ENCODE data around the gene ITIH3. TPM values are rescaled to one million over a fixed set of nuclear protein-coding genes. Genes with fewer than 3 reads are reported as not detected.

Gene ITIH3
- total and polyA plus RNA-seq, 9 donors, result 0.35 to 2.9 (median 1.2) TPM

DNA sequence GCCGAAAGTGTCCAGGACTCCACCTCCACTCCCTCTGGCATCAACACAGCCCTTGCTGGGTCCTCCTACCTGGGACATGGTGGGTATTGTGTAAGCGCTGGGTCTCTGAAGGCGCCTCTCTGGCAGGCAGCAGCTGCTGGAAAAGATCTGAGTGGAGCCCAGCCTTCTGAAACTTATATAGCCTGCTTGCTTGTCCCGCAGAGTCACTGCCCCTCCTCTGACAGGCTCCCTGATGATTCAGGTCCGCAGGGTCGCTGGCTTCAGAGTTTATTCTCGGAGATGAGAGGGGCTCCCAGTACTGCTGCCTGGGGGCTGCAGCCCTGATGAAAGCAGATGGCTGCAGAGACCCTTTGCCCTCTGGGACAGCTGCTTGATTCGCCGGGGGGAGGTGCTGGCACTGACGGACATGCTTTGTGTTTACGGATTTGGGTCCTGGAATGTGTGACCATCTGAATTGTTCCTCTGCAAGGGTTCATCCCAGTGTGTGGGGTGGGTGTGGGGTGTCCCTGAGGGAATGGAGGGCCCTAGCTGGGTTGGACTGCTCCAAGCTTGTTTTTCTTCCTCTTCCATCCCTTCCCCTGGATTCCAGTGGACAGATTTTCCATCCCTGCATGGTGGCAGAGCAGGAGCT lies 40.4 kb downstream of the ITIH3 start, which contains the start of gene MUSTN1:
Gene MUSTN1 (minus strand): TSS at position 149 of the 631 bp plus-strand sequence. CDS start 71 bp downstream, at position 78.
- H3K27ac ChIP-seq (ENCODE audit: low read length), result peak within 1 kb of the TSS; percentile 92
- H3K4me3 ChIP-seq (ENCODE audit: low read length), result peak within 1 kb of the TSS; percentile 63
- H3K9me3 ChIP-seq (replicated peaks; ENCODE audit: control insufficient read depth, low read depth, low read length), result no peaks in the 10 kb centered on the region
- no peaks in the 10 kb centered on the region for H3K27me3 ChIP-seq (ENCODE audit: control insufficient read depth, insufficient read depth, low read length)
- 10% methylated on average over 9 of the region's 11 CpGs for WGBS (ENCODE audit: insufficient coverage)
- H3K36me3 ChIP-seq (ENCODE audit: control insufficient read depth, insufficient read depth, low read length), result peaks cover 16% of the 10 kb centered on the region
- peaks cover 74% of the 10 kb centered on the region for H3K4me1 ChIP-seq (ENCODE audit: control insufficient read depth, insufficient read depth, low read length)
- DNase-seq, result peak; percentile 83

DNA sequence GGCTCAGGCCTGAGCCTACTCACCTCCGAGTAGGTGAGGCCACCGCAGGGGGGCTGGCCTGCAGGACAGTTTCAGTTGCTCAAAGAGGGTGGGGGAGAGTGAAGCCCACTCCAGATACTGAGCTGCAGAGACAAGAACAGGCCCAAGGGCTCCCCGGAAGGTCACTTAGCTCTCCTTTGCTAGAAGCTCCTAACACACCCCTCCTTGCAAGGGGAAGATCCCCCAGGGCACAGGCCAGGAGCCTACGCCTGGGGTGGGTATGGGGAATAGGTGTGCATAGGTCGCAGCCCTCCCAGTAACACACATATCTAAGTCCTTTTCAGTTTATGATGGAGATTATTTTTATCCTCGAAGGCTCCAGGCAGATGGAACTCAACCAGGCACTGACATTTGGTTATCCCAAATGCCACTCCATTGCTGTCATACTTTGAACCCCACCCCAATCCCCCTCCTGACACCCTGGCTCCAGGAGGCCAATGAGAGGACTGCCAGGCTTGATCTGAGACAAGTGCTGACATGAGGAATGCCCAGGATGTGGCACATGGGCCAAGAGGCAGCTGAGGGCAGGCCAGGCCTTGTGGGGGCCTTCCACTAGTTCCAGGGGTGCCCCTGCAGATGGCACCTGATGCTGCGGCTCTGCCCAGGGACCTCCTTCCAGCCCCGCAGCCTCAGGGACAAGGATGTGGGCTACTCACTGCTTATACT lies 41.3 kb downstream of the ITIH3 start:
- peak overlapping the region; percentile 92 for H3K27ac ChIP-seq (ENCODE audit: low read length)
- 58% methylated on average over 3 of the region's 8 CpGs for WGBS (ENCODE audit: insufficient coverage)
- peak overlapping the region; percentile 5 for H3K4me3 ChIP-seq (ENCODE audit: low read length)
- H3K4me1 ChIP-seq (ENCODE audit: control insufficient read depth, insufficient read depth, low read length), result peaks cover 73% of the 10 kb centered on the region
- peaks cover 23% of the 10 kb centered on the region for H3K36me3 ChIP-seq (ENCODE audit: control insufficient read depth, insufficient read depth, low read length)
- no peaks in the 10 kb centered on the region for H3K9me3 ChIP-seq (replicated peaks; ENCODE audit: control insufficient read depth, low read depth, low read length)
- peak; percentile 77 for DNase-seq
- H3K27me3 ChIP-seq (ENCODE audit: control insufficient read depth, insufficient read depth, low read length), result no peaks in the 10 kb centered on the region

GRCh38 chr3:52836471-52836845 lies 41.9 kb downstream of the ITIH3 start:
- Histone ChIP-seq H3K36me3 (ENCODE audit: control insufficient read depth, insufficient read depth, low read length) (peaks cover 23% of the 10 kb centered on the region), H3K4me1 (ENCODE audit: control insufficient read depth, insufficient read depth, low read length) (peaks cover 73% of the 10 kb centered on the region), H3K4me3 (ENCODE audit: low read length) (no peak overlapping the region), H3K9me3 (replicated peaks; ENCODE audit: control insufficient read depth, low read depth, low read length) (no peaks in the 10 kb centered on the region), H3K27me3 (ENCODE audit: control insufficient read depth, insufficient read depth, low read length) (no peaks in the 10 kb centered on the region), H3K27ac (ENCODE audit: low read length) (peak overlapping the region; percentile 92)
- no peak for DNase-seq
- WGBS (ENCODE audit: insufficient coverage), result 83% methylated on average over 4 of the region's 5 CpGs

DNA sequence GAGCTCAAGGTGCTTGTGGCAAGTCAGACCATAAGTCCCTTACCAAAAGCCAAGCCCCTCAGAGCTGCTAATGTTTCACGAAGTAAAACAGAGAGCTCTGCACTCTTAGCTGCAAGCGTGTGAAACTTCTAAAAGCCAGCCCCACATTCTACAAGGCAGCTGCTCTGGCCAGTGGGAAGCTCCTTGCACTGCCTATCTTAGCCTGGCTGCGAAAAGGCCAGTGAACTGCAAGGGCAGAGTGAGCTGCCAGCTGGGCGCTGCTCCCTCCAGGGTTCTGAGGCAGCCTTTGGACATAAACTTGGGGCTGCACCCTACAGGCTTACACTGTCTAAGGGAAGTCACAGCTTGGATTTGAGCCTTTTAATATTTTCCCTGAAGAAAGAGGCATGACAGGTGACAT lies 42.4 kb downstream of the ITIH3 start:
- H3K9me3 ChIP-seq (replicated peaks; ENCODE audit: control insufficient read depth, low read depth, low read length), result no peaks in the 10 kb centered on the region
- H3K4me3 ChIP-seq (ENCODE audit: low read length), result no peak overlapping the region
- peaks cover 73% of the 10 kb centered on the region for H3K4me1 ChIP-seq (ENCODE audit: control insufficient read depth, insufficient read depth, low read length)
- peak overlapping the region; percentile 92 for H3K27ac ChIP-seq (ENCODE audit: low read length)
- peaks cover 23% of the 10 kb centered on the region for H3K36me3 ChIP-seq (ENCODE audit: control insufficient read depth, insufficient read depth, low read length)
- H3K27me3 ChIP-seq (ENCODE audit: control insufficient read depth, insufficient read depth, low read length), result no peaks in the 10 kb centered on the region
- DNase-seq, result peak; percentile 62
- WGBS (ENCODE audit: insufficient coverage), result 70% methylated on average over 4 of the region's 4 CpGs

DNA sequence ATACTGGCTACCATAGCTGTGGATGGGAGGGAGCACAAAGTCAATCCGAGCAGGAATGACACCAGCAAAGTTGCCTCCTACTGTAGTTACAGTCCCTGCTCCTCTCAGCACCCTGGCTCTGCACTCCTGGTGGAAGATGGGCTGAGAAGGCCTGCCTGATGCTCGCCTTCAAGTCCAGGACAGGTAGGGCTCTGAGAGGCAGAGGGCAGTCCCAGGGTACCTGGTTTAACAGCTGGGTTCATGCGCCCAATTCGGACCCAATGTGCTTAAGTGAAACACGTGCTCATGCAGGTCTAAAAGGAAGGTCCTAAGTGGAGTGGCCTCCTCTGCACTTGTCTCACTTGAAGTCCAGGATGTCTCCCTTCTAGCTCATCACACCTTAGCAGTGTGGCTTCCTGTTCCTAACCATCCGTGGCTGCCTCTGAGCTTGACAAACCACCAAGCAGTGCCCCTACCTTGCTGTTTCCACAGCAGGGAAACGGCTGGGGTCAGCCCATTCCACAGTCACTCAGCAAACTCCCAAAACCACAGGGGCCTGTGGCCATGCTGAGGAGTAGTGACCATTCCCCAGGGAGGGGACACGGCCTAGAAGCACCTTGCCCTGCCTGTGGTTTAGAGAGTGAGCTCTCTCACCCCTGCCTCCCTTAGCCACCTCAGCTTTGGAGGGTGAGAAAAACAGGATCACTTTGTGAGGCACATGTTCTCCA lies 44.1 kb downstream of the ITIH3 start:
- Histone ChIP-seq H3K36me3 (ENCODE audit: control insufficient read depth, insufficient read depth, low read length) (peaks cover 30% of the 10 kb centered on the region), H3K27ac (ENCODE audit: low read length) (no peak overlapping the region), H3K27me3 (ENCODE audit: control insufficient read depth, insufficient read depth, low read length) (no peaks in the 10 kb centered on the region), H3K4me3 (ENCODE audit: low read length) (no peak overlapping the region), H3K4me1 (ENCODE audit: control insufficient read depth, insufficient read depth, low read length) (peaks cover 73% of the 10 kb centered on the region), H3K9me3 (replicated peaks; ENCODE audit: control insufficient read depth, low read depth, low read length) (no peaks in the 10 kb centered on the region)
- no peak for DNase-seq
- WGBS (ENCODE audit: insufficient coverage), result 86% methylated on average over 7 of the region's 8 CpGs

DNA sequence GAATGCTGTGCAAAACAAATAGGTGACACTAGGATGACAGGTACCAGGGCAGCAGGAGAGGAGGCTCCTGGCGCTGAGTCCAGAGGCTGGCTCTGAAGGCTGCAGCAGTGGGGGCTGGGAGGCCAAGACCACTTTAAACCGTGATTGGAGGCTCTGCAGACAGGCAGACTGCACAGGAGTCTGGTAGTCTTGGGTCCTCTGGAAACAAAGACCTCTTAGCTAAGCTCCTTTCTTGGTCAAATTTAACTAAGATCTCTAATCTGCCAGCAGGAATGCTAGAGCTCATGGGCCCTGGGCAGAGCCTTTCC lies 44.6 kb downstream of the ITIH3 start:
- DNase-seq, result no peak
- peaks cover 73% of the 10 kb centered on the region for H3K4me1 ChIP-seq (ENCODE audit: control insufficient read depth, insufficient read depth, low read length)
- H3K27ac ChIP-seq (ENCODE audit: low read length), result no peak overlapping the region
- H3K4me3 ChIP-seq (ENCODE audit: low read length), result no peak overlapping the region
- H3K36me3 ChIP-seq (ENCODE audit: control insufficient read depth, insufficient read depth, low read length), result peaks cover 33% of the 10 kb centered on the region
- no peaks in the 10 kb centered on the region for H3K27me3 ChIP-seq (ENCODE audit: control insufficient read depth, insufficient read depth, low read length)
- 75% methylated on average over 2 of the region's 2 CpGs for WGBS (ENCODE audit: insufficient coverage)
- H3K9me3 ChIP-seq (replicated peaks; ENCODE audit: control insufficient read depth, low read depth, low read length), result no peaks in the 10 kb centered on the region

GRCh38 chr3:52839892-52840545 lies 45.4 kb downstream of the ITIH3 start:
- Histone ChIP-seq H3K4me1 (ENCODE audit: control insufficient read depth, insufficient read depth, low read length) (peaks cover 71% of the 10 kb centered on the region), H3K9me3 (replicated peaks; ENCODE audit: control insufficient read depth, low read depth, low read length) (no peaks in the 10 kb centered on the region), H3K4me3 (ENCODE audit: low read length) (no peak overlapping the region), H3K27me3 (ENCODE audit: control insufficient read depth, insufficient read depth, low read length) (no peaks in the 10 kb centered on the region), H3K36me3 (ENCODE audit: control insufficient read depth, insufficient read depth, low read length) (peaks cover 39% of the 10 kb centered on the region), H3K27ac (ENCODE audit: low read length) (no peak overlapping the region)
- DNase-seq, result no peak
- 82% methylated on average over 13 of the region's 23 CpGs for WGBS (ENCODE audit: insufficient coverage)

DNA sequence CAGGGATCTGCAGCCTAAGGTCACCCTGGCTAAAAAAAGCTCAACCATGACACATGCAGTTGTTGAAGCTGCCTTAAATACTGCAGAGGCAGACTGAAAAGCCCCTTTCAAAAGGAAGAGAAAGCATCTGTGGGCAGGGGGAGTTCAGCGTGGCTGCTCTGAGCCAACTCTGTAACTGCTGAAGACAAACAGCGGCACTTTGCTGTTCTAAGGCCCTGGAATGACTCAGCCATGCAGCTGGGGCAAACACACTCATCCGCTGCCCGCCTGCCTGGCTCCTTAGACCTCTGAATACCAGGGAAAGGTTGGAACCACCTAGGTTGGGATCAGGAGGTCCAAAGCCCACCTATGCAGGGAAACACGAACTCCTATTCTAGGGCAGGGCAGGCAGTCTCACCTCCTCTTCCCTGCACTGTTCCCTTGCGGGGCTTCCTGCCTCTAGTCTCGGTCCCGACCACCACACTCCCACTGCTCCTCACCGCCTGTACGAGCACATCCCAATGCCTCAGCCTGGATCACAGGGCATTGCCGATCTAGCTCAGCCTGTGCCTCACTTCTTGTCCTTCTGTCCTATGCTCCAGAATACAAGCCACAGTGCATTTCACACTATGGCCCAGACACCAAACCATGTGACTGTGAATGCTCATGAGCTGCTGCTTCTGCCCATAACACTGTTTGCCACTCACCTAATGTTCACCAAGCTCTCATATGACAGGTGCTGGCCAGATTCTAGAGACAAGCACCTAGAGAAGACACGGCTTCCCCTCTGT lies 46.8 kb downstream of the ITIH3 start:
- Histone ChIP-seq H3K27ac (ENCODE audit: low read length) (peak overlapping the region; percentile 43), H3K4me1 (ENCODE audit: control insufficient read depth, insufficient read depth, low read length) (peaks cover 69% of the 10 kb centered on the region), H3K4me3 (ENCODE audit: low read length) (no peak overlapping the region), H3K36me3 (ENCODE audit: control insufficient read depth, insufficient read depth, low read length) (peaks cover 36% of the 10 kb centered on the region), H3K9me3 (replicated peaks; ENCODE audit: control insufficient read depth, low read depth, low read length) (no peaks in the 10 kb centered on the region), H3K27me3 (ENCODE audit: control insufficient read depth, insufficient read depth, low read length) (no peaks in the 10 kb centered on the region)
- 86% methylated on average over 12 of the region's 12 CpGs for WGBS (ENCODE audit: insufficient coverage)
- DNase-seq, result no peak

GRCh38 chr3:52841981-52842340 lies 47.4 kb downstream of the ITIH3 start:
- DNase-seq, result no peak
- Histone ChIP-seq H3K4me1 (ENCODE audit: control insufficient read depth, insufficient read depth, low read length) (peaks cover 68% of the 10 kb centered on the region), H3K27me3 (ENCODE audit: control insufficient read depth, insufficient read depth, low read length) (no peaks in the 10 kb centered on the region), H3K27ac (ENCODE audit: low read length) (no peak overlapping the region), H3K9me3 (replicated peaks; ENCODE audit: control insufficient read depth, low read depth, low read length) (no peaks in the 10 kb centered on the region), H3K36me3 (ENCODE audit: control insufficient read depth, insufficient read depth, low read length) (peaks cover 35% of the 10 kb centered on the region), H3K4me3 (ENCODE audit: low read length) (no peak overlapping the region)
- 60% methylated on average over 8 of the region's 12 CpGs for WGBS (ENCODE audit: insufficient coverage)
